ENCODE measurements around the gene RPS6KA5.
"Not testable (repeated sequence)": the region's sequence is repeated elsewhere in the genome, so short reads cannot be mapped to it uniquely, and the experiment has no call there.

RPS6KA5 gene

GRCh38 chr14:91065266-91065665 lies 4.8 kb upstream of the RPS6KA5 start:
- DNase-seq (ENCODE audit: low spot score) = no peak

DNA sequence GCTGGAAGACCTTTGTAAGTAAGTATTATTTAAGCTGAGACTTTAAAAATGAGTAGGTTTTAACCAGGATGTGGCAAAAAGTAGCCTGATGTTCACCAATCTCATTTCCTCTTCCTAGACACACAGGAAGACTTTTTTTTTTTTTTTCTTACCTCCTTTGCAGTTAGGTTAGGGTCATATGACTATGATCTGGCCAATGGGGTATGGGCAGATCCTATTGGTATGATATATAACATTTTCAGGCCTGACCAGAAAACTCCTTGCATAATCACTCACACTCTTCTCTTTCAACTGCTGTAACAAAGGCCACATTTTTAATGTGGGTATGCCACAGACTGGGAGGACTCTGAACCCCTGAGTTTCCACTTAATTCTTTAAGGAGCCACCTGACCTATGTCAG lies 2.7 kb upstream of the RPS6KA5 start:
- DNase-seq (ENCODE audit: low spot score) = peak; percentile 12

- DNase-seq (ENCODE audit: low spot score) = no peak
Observed at GRCh38 chr14:91062600-91062999, 2.2 kb upstream of the RPS6KA5 start.

DNA sequence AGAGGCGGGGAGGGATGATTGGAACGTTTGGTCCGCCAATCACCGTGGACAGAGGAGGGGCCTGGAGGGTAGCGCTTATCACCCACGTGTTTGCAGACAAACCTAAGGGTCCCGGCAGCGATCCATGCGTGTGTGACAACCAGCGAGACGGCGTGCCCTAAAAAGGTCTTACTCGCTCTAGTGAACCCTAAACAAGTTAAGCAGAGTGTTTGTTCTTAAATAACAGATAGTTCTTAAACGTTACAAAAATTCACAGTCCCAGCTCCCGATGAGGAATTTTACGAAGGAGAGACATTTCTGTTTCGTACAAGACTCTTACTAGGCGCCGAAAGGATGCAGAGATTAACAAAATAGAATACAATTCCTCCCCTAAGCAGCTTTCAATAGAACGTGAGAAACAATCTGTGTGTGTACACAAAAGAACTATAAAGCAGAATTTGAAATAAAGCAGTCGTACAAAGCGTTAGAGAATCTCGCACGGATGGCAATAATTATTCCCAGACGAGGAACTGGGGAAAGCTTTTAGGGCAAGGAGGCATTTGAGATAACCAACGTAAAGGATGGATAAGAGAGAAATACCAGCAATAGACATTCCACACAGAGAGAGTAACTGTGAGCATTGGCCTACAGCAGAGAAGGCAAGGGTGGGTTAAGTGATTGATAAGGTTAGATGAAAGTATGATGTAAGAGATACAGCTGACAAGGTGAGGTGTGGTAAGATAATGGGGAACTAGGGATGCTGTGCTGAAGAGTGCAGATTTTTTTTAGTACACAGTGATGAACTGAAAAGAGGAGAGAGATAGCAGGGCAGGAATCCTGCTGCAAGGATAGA lies 831 bp upstream of the RPS6KA5 start:
- no peak for DNase-seq (ENCODE audit: low spot score)

DNA sequence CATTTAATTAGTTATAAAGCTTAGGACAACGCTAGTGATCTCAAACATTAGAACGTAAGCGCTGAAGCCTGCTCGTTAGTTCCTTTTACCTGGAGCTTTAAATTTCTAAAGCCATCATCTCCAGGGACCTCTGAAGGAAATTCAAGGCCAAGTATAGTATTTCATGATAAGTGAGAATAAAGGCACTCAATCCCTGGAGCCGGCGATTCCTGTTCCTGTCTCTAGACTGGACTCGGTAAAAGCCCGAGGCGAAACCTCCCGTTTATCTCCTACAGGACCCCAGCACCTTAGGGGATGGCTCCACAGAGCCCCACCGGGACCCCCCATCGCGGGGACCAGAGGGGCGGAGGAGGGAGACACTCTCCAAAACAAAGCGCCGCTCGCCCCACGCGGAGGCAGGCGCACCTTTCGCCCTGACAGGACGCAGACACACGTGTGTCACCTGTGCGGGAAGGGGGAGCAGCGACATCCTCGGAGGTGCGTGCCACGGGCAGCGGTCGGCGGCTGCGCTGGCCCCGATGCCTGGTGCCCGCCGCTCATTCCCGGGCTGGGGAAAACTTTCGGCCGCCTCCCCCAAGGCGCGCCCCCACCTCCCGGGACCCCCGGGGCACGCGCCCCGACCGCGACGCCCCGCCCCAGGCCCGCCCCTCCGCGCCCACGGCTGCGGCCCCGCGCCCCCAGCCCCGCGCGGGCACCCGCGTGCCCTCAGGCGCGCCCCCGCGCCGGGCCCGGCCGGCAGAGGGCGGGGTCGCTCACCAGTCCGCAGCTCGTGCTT lies 678 bp downstream of the RPS6KA5 start:
- DNase-seq (ENCODE audit: low spot score) = peak; percentile 63

- DNase-seq (ENCODE audit: low spot score) = no peak
Observed at GRCh38 chr14:91058042-91058581, 2.3 kb downstream of the RPS6KA5 start.

DNA sequence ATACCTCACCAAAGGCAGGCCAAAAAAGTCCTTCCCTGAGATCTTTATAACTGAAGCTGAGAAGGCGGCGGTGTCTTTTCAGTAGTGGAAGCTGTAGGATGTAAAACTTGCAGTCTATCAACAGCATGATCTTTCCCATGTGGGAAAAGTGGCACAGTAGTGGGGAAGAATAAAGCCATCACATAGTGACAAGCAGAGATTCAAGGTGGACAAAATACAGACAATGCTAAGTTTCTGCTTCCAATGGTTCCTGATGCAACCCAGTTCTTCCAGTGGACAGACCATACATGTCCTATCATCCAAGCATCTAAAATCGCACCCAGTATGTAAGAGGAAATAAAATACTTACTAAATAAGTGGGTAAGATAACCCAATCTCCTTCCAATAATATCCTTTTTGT lies 4.1 kb downstream of the RPS6KA5 start:
- DNase-seq (ENCODE audit: low spot score) = no peak

DNA sequence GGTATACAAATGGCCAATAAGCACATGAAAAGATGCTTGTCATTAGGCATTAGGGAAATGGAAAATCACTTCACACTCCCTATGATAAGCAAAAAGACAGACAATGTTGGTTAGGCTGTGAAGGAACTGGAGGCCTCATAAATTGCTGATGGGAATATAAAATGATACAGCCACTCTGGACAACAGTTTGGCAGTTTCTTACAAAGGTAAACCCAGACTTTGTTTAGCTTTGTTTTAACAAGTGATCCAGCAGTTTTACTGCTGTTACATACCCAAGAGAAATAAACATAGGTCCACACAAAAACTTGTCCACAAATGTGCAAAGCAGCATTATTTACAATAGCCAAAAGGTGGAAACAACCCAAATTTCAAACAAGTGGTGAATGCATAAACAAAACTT lies 5.4 kb downstream of the RPS6KA5 start:
- DNase-seq (ENCODE audit: low spot score) = no peak

DNA sequence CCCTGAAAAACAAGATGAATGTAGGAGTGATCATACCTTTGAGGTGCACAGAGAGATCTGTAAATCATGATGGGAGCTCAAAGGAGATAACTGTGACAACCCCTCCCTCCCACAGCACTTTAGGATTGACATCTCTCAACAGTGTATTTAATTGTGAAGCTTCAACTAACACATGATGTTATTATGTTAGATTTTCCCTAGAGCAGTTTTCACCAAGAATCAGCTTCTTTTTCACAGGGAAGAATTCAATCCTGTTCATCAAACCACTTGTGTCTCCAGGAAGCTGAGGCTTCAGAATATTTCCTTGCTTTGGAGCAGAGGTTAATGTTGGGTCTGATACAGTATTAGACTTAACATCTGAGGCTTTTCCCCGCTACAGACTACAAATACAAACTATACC lies 11.8 kb downstream of the RPS6KA5 start:
- DNase-seq (ENCODE audit: low spot score) = no peak

- no peak for DNase-seq (ENCODE audit: low spot score)
Observed at GRCh38 chr14:91048265-91048664, 12.2 kb downstream of the RPS6KA5 start.

GRCh38 chr14:91047174-91047753 lies 13.2 kb downstream of the RPS6KA5 start:
- DNase-seq (ENCODE audit: low spot score) = no peak

- DNase-seq (ENCODE audit: low spot score) = peak; percentile 18
Observed at GRCh38 chr14:91046488-91047072, 13.9 kb downstream of the RPS6KA5 start.

- no peak for DNase-seq (ENCODE audit: low spot score)
Observed at GRCh38 chr14:91041450-91041849, 19.0 kb downstream of the RPS6KA5 start.

GRCh38 chr14:91040545-91040944 lies 19.9 kb downstream of the RPS6KA5 start:
- DNase-seq (ENCODE audit: low spot score) = no peak

DNA sequence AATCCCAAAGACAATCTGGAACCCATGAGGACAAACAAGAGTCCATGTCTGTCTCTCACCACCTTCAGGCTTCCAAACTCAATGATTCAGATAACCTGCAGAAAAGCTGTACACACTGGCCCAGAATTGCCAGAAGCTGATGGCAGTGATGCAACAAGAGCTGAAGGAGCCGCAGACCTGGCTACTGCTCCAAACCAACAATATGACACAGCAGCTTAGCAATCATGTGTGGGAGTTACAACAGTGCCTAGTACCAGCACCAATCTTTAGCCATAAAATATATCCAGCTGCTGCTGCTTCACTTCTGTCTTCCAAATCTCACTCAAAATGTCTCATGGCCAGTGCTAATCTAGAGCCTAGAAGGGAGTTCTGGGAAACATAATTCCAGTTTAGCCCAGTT lies 22.0 kb downstream of the RPS6KA5 start:
- DNase-seq (ENCODE audit: low spot score) = no peak

DNA sequence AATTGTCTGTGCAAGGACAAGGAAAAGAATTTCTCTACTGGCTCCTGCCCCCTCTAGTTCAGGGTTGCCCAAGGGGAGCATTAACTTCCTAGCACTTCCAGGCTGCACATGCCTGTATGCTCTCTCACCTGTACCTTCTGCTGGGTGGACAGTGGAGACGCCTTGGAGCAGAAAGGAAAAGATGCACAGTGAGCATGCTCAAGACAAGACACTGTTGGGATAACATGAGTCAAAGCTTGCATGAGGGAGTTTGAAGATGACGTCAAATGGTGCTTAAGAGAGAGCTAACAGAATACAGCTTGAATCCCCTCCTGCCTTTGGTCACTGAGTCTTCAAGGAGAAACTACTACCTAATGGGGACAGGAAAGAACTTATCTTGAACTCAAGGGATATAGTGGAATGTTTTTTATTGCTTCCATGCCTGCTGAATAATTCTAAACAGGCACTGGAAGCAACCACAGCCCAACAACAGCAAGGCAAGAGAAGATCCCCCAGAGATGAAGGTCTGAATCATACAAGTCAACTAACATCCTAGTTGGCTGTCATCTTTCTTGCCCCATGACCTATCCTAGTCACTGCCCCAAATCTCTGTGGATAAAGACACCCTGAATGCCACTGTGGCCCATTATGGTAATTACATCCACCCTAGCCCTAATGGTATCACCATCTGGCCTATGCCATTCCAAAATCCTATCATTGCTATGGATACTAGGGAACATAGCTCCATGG lies 23.5 kb downstream of the RPS6KA5 start:
- DNase-seq (ENCODE audit: low spot score) = no peak

DNA sequence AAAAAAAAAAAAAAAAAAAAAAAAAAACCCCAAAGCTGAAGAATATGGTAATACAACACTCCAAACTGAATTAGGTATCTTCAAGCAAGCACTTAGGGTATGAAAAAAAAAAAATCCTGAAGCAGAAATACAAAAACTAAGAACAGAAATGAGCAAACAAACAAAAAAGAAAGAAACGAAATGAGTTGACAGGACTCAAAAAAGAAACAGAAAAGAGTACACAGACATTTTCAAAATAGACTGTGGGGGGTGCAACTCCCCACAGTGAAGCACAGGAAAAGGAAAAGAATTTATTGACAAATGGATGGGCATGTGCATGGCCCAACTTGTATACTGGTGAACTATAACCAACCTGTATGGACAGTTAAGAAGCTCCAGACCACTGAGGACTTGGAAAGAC lies 24.6 kb downstream of the RPS6KA5 start:
- no peak for DNase-seq (ENCODE audit: low spot score)

DNA sequence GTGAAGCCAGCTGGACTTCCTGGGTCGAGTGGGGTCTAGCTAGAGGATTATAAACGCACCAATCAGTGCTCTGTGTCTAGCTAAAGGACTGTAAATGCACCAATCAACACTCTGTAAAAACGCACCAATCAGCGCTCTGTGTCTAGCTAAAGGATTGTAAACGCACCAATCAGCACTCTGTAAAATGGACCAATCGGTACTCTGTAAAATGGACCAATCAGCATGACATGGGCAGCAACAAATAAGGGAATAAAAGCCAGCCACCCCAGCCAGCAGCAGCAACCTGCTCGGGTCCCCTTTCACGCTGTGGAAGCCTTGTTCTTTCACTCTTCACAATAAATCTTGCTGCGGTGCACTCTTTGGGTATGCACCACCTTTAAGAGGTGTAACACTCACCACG lies 26.1 kb downstream of the RPS6KA5 start:
- DNase-seq (ENCODE audit: low spot score) = not testable (repeated sequence)

DNA sequence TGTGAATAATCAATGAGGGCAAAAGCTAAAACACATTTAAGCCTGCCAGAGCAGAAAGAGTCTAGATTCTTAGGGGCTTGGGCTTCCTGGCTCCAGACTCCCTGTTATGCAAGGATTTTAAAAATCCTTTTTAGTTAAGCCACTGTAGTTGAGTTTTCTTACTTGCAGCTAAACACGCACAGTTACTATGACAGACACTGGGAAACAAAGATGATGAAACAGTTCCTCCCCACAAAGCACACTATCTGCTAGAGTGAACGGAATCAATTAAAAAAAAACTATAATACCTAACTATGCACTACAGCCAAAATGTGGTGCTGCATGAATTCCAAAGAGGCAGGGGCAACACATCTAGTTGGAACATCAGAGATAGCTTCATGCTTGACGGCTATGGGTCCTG lies 28.2 kb downstream of the RPS6KA5 start:
- no peak for DNase-seq (ENCODE audit: low spot score)

DNA sequence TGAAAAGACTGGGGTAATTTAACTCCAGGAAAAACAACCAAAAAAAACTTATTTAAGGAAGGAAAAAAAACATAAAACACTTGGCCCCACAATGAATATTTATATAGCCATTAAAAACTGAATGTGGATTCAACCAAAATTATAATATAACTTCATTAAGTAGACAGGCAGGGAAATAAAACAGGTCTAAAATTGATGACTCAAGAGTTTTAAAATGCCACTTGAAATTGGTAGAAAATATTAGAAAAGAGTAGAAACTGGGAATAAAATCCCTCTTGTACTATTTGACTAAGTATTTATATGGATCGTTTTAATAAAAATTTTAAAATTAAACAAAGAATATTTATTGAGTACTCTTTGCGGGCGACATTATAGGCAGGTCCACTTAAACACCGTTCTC lies 28.8 kb downstream of the RPS6KA5 start:
- DNase-seq (ENCODE audit: low spot score) = no peak

DNA sequence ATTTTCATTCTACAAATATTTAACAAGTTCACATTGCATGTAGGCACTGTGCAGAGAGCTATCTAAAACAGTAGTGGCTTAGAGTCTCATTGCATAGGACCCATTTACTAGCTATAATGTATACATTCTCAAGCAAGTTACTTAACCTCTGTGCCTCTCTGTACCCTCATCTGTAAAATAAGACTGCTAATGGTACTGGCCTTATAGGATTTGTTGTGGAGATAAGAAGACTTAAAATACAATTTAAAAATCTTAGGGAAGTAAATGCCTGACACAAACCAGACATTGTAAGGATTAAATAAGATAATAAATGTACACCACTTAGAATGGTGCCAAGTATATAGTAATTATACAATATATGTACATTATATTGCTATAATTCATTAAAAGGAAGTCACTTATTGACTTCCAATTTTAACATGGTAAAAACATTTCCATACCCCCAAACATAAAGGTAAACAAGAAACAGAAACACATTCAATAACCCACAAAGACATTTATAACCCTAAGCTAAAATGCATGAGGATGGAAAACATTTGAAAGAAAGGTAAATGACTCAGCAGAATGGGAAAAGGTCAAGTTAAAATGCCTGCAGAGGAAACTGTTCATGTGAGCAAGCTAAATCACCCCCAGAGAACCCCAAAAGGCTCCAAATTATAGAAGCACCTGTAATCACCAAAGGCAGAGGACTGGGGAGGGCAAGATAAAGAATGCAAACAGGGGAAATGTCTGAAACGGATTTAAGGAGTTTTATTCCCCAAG lies 30.8 kb downstream of the RPS6KA5 start:
- no peak for DNase-seq (ENCODE audit: low spot score)

Measured in germinal center (tissue), 1 donor.